Body of pancreas (tissue), 4 donors: ENCODE measurements around the gene TLX2. TPM values are rescaled to one million over a fixed set of nuclear protein-coding genes. Genes with fewer than 3 reads are reported as not detected.
A peak's percentile ranks its signal among the peaks of the same experiment; 100 is the strongest.
"Not testable (repeated sequence)": the region's sequence is repeated elsewhere in the genome, so short reads cannot be mapped to it uniquely, and the experiment has no call there.

Source experiments
- ATAC-seq: fragments of 150-250 bp; one replicate; pipeline ENCODE4 v1.9.1; 2016
- DNase-seq, 4 donors: peaks; one replicate each; pipeline ENCODE4 v3.0.0-alpha.2; 2019
- H3K27ac ChIP-seq, 4 donors: fragments of 200-600 bp; sonication (generic); 1 replicate in 3 of 4; 2 replicates in 1 of 4; pipeline versions ENCODE4 v1.5.1 to v1.6.1; 2016 to 2019; ENCODE audit warnings: mild to moderate bottlenecking in 1 of 4, mixed read lengths in 1 of 4, moderate library complexity in 1 of 4
- H3K27me3 ChIP-seq, 2 donors: fragments of 200-600 bp; sonication (generic); one replicate each; pipeline ENCODE4 v1.6.0; 2016; ENCODE audit warnings: mild to moderate bottlenecking in 1 of 2
- H3K36me3 ChIP-seq, 2 donors: fragments of 200-600 bp; sonication (generic); replicated peaks in 1 of 2; 2 replicates each; pipeline ENCODE4 v1.5.1; 2016; ENCODE audit warnings: low read depth in 2 of 2; ENCODE audit not compliant: insufficient read depth in 1 of 2
- H3K4me1 ChIP-seq: fragments of 200-600 bp; sonication (generic); one replicate; pipeline ENCODE4 v1.6.0; 2016
- H3K4me3 ChIP-seq, 2 donors: fragments of 200-600 bp; sonication (generic); 1 replicate in 1 of 2; 2 replicates in 1 of 2; pipeline ENCODE4 v1.5.1; 2016 to 2019
- H3K9me3 ChIP-seq, 3 donors: fragments of 200-600 bp; sonication (generic); 1 replicate in 2 of 3; 2 replicates in 1 of 3; pipeline ENCODE4 v1.5.1; 2016
- POLR2A ChIP-seq, 3 donors: fragments of 450-650 bp; IDR thresholded peaks; one replicate each; pipeline ENCODE4 v1.6.1; 2016; ENCODE audit warnings: antibody characterized with exemption in 3 of 3, mild to moderate bottlenecking in 2 of 3
- WGBS, 2 donors: methylation state at CpG; one replicate each; pipeline ENCODE4 v1.1.5; 2017; 5-methylcytosine and 5-hydroxymethylcytosine counted together
- intact Hi-C: fragments of 100-400 bp; cut with DNase I; formaldehyde crosslinking; loops from one replicate; pipeline ENCODE4 v1.15.1; 2023
- total RNA-seq, 2 donors: library from RNA; depleted of rRNA; stranded (reverse); fragments of >200 nt; gene quantifications; one replicate each; pipeline ENCODE4 v1.1.0, GENCODE V29; 2016
- TF ChIP-seq, protein P1 (sequence below), 7 experiments: fragments of 450-650 bp in 4 of 7; fragments of 200-600 bp in 3 of 7; sonication (generic) in 3 of 7; IDR thresholded peaks; one replicate each; pipeline ENCODE4 v1.5.1; 2016 to 2019; ENCODE audit warnings: antibody characterized with exemption in 7 of 7

Gene TLX2
- total RNA-seq, 2 donors from 2014 or later, result not detected

DNA sequence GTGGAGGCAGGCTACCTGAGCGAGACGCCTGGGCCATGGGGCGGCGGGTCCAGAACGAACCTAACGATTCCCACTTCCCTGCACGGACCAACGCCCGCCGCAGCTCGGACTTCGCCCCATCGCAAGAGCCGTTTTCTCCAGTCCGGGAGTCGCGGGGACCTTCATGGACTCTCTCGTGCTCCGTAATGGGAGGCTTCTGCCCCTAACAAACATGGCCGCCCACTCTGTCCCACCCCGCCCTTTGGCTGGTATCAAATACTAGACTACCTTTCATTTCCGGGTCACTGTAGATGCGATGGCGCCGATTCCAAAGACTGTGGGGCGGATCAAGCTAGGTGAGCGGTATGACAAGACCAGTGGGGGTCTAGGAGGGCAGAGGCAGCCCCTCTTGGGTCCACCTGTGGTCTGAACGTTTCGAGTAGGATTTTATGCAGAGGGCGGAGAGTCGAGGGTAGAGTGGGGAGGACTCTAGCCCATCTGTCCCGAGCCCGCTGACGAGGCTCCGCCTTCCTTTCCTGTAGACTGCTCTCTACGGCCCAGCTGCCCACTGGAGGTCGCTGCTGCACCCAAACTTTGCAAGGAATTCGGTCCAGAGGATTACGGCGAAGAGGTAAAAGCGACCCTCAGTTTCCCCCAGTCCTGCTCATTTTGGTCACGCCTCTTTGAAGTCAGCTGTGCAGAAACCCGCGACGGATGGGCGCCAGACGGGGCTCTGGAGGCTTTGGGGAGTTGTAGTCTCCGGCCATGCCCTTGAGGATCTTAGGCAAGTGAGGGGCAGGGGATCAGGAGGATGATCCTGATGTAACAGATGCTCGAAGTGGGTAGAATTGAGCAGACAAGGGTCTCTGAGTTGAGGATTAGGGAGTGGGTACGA is 31.2 kb upstream of the TLX2 start, which contains the start of the genes CCDC142 and TTC31:
CCDC142 (minus strand) TSS at position 198 of the 874 bp plus-strand sequence; CDS start at position 37, 161 bp downstream.
TTC31 (plus strand) TSS at position 281 of the 874 bp plus-strand sequence; CDS start at position 296, 15 bp downstream.
- H3K4me1 ChIP-seq, result peaks cover 27% of the 10 kb centered on the region
- H3K27me3 ChIP-seq, result no peaks in the 10 kb centered on the region
- DNase-seq, result peak; percentile 95 to 98 (median 96)
- H3K9me3 ChIP-seq, result no peaks in the 10 kb centered on the region
- TF ChIP-seq POLR2A (IDR thresholded peaks at IDR 0.05), result peak in 2 of 3 donors; percentile 62 to 64
- TF ChIP-seq, protein P1, sequence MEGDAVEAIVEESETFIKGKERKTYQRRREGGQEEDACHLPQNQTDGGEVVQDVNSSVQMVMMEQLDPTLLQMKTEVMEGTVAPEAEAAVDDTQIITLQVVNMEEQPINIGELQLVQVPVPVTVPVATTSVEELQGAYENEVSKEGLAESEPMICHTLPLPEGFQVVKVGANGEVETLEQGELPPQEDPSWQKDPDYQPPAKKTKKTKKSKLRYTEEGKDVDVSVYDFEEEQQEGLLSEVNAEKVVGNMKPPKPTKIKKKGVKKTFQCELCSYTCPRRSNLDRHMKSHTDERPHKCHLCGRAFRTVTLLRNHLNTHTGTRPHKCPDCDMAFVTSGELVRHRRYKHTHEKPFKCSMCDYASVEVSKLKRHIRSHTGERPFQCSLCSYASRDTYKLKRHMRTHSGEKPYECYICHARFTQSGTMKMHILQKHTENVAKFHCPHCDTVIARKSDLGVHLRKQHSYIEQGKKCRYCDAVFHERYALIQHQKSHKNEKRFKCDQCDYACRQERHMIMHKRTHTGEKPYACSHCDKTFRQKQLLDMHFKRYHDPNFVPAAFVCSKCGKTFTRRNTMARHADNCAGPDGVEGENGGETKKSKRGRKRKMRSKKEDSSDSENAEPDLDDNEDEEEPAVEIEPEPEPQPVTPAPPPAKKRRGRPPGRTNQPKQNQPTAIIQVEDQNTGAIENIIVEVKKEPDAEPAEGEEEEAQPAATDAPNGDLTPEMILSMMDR (IDR thresholded peaks at IDR 0.05), result peak; percentile 76 to 96 (median 90)
- peak; percentile 97 for ATAC-seq
- H3K27ac ChIP-seq, result peak within 1 kb of the TSS; percentile 74 to 89 (median 80)
- intact Hi-C loops, result no loop called here
- peak within 1 kb of the TSS; percentile 35 to 67 for H3K4me3 ChIP-seq
- no peaks in the 10 kb centered on the region for H3K36me3 ChIP-seq
- WGBS, 2 donors, result 0 to 1% methylated on average over 39 to 50 of the region's 50 CpGs

DNA sequence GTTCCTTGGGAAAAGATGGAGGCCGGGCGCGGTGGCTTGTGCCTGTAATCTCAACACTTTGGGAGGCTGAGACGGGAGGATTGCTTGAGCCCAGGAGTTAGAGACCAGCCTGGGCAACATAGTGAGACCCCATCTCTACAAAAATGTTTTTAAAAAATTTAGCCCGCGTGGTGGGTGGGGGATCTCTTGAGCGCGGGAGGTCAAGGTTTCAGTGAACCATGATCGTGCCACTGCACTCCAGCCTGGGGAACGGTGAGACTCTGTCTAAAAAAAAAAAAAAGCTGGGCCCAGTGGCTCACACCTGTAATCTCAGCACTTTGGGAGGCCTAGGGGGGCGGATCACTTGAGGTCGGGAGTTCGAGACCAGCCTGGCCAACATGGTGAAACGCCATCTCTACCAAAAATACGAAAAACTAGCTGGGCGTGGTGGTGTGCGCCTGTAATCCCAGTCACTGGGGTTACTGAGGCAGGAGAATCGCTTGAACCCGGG is 30.5 kb upstream of the TLX2 start:
- WGBS, 2 donors, result 69 to 77% methylated on average over 19 of the region's 19 CpGs
- H3K36me3 ChIP-seq, intact Hi-C loops, H3K27me3 ChIP-seq, ATAC-seq, DNase-seq, H3K9me3 ChIP-seq: not testable (repeated sequence)
- H3K4me3 ChIP-seq, result peak overlapping the region; percentile 35 to 67
- peaks cover 27% of the 10 kb centered on the region for H3K4me1 ChIP-seq
- H3K27ac ChIP-seq, result peak overlapping the region in 1 of 4 donors; percentile 74

DNA sequence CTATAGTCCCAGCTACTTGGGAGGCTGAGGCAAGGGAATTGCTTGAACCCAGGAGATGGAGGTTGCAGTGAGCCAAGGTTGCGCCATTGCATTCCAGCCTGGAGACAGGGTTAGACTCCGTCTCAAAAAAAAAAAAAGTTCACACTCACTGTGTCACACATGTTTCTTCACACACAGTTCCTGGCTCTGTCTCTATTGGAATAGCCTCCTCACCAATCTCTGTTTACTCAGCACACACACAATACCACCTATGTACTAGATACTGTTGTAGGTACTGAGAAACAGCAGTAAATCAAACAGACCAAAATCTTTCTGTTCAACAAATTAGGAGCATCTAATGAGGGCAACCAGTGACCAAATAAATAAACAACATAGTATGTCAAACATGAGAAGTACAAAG is 28.1 kb upstream of the TLX2 start:
- WGBS, 2 donors, result 68 to 69% methylated on average over 2 of the region's 2 CpGs

DNA sequence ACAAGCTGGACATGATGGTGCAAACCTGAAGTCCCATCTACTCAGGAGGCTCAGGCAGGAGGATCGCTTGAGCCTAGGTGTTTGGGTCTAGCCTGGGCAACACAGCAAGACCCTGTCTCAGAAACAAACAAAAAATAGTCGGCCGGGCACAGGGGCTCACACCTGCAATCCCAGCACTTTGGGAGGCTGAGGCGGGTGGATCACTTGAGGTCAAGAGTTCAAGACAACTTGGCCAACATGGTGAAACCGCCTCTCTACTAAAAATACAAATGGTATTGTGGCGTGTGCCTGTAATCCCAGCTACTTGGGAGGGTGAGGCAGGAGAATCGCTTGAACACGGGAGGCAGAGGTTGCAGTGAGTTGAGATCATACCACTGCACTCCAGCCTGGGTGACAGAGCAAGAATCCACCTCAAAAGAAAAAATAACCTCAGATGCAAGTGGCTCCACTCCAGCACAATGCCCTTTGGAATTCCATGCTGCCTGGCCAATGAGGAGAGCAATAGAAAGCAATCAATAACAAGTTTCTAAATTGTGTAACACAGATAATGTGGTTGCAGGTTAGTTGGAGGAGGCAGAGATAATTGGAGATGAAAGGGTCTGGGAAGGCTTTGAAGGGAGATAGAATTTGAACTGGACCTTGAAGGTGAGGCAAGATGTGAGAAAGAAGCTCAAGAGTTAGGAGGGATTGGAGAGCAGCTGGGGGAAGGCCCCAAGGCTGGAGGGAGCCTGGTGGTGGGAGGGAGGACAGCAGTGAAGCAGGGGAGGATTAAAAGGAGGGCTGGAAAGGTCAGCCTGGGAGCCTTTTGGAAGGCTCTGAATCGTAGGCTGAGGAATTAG is 25.4 kb upstream of the TLX2 start:
- no peak overlapping the region for H3K27ac ChIP-seq
- WGBS, 2 donors, result 84 to 90% methylated on average over 9 of the region's 9 CpGs
- TF ChIP-seq POLR2A (IDR thresholded peaks at IDR 0.05), result no peak
- TF ChIP-seq, protein P1 (IDR thresholded peaks at IDR 0.05), result no peak
- peaks cover 3% of the 10 kb centered on the region for H3K4me1 ChIP-seq
- H3K36me3 ChIP-seq, result peaks cover 0 to 28% of the 10 kb centered on the region in 2 donors
- H3K4me3 ChIP-seq, result no peak overlapping the region
- H3K27me3 ChIP-seq, result no peaks in the 10 kb centered on the region
- no peaks in the 10 kb centered on the region for H3K9me3 ChIP-seq
- DNase-seq (no peak), ATAC-seq (no peak)
- intact Hi-C loops, result loop anchor here (5.0 kb wide), 1 partner anchor 88 kb away; no protein-coding TSS in a partner anchor

More for the DNA sequence above, 28.1 kb upstream of the TLX2 start:
- peaks cover 0 to 7% of the 10 kb centered on the region in 2 donors for H3K36me3 ChIP-seq
- H3K27ac ChIP-seq, result no peak overlapping the region
- no peak for TF ChIP-seq POLR2A (IDR thresholded peaks at IDR 0.05)
- TF ChIP-seq, protein P1 (IDR thresholded peaks at IDR 0.05), result no peak
- H3K4me3 ChIP-seq, result no peak overlapping the region
- ATAC-seq, result no peak
- no peak for DNase-seq
- H3K27me3 ChIP-seq, result no peaks in the 10 kb centered on the region
- H3K4me1 ChIP-seq, result peaks cover 20% of the 10 kb centered on the region
- no peaks in the 10 kb centered on the region for H3K9me3 ChIP-seq
- intact Hi-C loops, result loop anchor here (5.0 kb wide), 1 partner anchor 91 kb away; no protein-coding TSS in a partner anchor
